Ureter (tissue), 1 donor: ENCODE results near the gene GAB4. TPM values are rescaled to one million over a fixed set of nuclear protein-coding genes. Genes with fewer than 3 reads are reported as not detected.

Source experiments
- DNase-seq: peaks from one replicate; pipeline ENCODE4 v3.0.0-alpha.2; 2020; ENCODE audit warnings: low spot score
- total RNA-seq: library from RNA; stranded (reverse); gene quantifications from one replicate; pipeline ENCODE4 v1.2.4, GENCODE V29; 2023
- donor health status: DM: yes; HTN: yes; CAD: no.

The GAB4 gene
- total RNA-seq, 1 donor from 2014 or later = 0.23 TPM

- DNase-seq = no peak
These were observed 20.2 kb downstream of the GAB4 start for GRCh38 chr22:16987822-16988221.

- DNase-seq = no peak
These were observed 32.7 kb downstream of the GAB4 start for GRCh38 chr22:16975155-16975885.

GRCh38 chr22:16974298-16975084 is 33.5 kb downstream of the GAB4 start:
- DNase-seq = no peak

GRCh38 chr22:16973591-16974297 is 34.3 kb downstream of the GAB4 start:
- no peak for DNase-seq

- no peak for DNase-seq
These were observed 35.7 kb downstream of the GAB4 start for GRCh38 chr22:16972311-16972710.

- DNase-seq = no peak
These were observed 37.6 kb downstream of the GAB4 start for GRCh38 chr22:16970446-16970845.

- DNase-seq = no peak
These were observed 38.3 kb downstream of the GAB4 start for GRCh38 chr22:16969508-16970327.

- no peak for DNase-seq
These were observed 39.8 kb downstream of the GAB4 start for GRCh38 chr22:16968218-16968595.

GRCh38 chr22:16967453-16968217 is 40.4 kb downstream of the GAB4 start:
- DNase-seq = no peak

GRCh38 chr22:16966251-16966650 is 41.8 kb downstream of the GAB4 start:
- DNase-seq = no peak

GRCh38 chr22:16965560-16965959 is 42.5 kb downstream of the GAB4 start:
- no peak for DNase-seq

- no peak for DNase-seq
These were observed 42.9 kb downstream of the GAB4 start for GRCh38 chr22:16965083-16965482.

- DNase-seq = no peak
These were observed 43.7 kb downstream of the GAB4 start for GRCh38 chr22:16964366-16964765.

GRCh38 chr22:16963189-16963945 is 44.7 kb downstream of the GAB4 start:
- no peak for DNase-seq

- no peak for DNase-seq
These were observed 45.5 kb downstream of the GAB4 start for GRCh38 chr22:16962501-16962900.

- DNase-seq = no peak
These were observed 46.4 kb downstream of the GAB4 start for GRCh38 chr22:16961477-16962186.

- DNase-seq = no peak
These were observed 47.2 kb downstream of the GAB4 start for GRCh38 chr22:16960884-16961249.

GRCh38 chr22:16960220-16960883 is 47.7 kb downstream of the GAB4 start:
- no peak for DNase-seq

- DNase-seq = no peak
These were observed 48.6 kb downstream of the GAB4 start for GRCh38 chr22:16959345-16959930.
